ENCODE results near the gene UBXN7.

UBXN7 gene

DNA sequence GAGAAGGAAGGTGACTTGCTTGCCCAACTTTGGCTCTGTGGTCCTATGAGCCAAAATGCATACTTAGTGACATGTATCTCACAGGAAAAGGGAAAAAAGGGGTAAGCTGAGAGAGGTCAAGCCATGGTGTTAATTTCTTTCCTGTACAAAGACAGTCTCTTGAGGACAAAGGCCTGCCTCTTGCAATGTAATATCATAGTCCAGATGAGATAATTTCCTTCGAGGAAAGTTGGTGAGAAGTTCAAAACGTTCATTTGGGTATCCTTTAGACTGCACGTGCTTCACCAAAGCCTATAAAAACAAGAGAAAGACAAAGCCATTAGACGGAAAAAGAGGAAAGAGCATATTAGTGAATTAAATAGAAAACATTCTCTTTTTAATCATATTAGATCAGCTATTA lies 75.7 kb downstream of the UBXN7 start:
- DNase-seq = no peak
- H3K4me3 ChIP-seq = no peak overlapping the region
- H3K36me3 ChIP-seq = peaks cover 60 to 97% (median 62%) of the 10 kb centered on the region in 3 donors
- TF ChIP-seq CTCF (IDR thresholded peaks at IDR 0.05) = no peak
- H3K27me3 ChIP-seq = no peaks in the 10 kb centered on the region
- no peak overlapping the region for H3K27ac ChIP-seq
- H3K9me3 ChIP-seq = no peaks in the 10 kb centered on the region
- no peaks in the 10 kb centered on the region for H3K4me1 ChIP-seq
- intact Hi-C loops (cut with DNase I; ENCODE audit: low total_unique reads) = no loop called here

DNA sequence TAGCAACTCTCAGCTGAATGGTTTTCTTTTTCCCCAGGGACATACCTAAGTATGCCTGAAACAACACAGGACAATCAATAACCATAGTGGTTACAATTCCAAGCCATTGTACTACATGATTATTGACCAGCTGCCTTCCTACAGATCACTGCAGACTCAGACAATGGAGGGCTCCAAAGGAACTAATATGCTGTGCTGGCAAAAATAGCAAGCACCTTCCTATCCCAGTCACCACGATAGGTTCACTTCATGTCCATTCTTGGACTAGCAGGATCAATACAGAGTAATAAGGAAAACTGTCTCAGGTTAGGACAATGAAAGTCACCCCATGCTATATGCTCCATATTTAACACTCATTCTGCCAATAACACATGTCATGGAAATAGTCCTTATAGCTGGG lies 76.6 kb downstream of the UBXN7 start:
- Histone ChIP-seq H3K4me3 (no peak overlapping the region), H3K9me3 (no peaks in the 10 kb centered on the region), H3K4me1 (no peaks in the 10 kb centered on the region), H3K27me3 (no peaks in the 10 kb centered on the region), H3K36me3 (peaks cover 51 to 88% (median 53%) of the 10 kb centered on the region in 3 donors), H3K27ac (no peak overlapping the region)
- no peak for DNase-seq
- TF ChIP-seq CTCF (IDR thresholded peaks at IDR 0.05) = no peak
- intact Hi-C loops (cut with DNase I; ENCODE audit: low total_unique reads) = no loop called here

GRCh38 chr3:196354132-196354531 lies 78.1 kb downstream of the UBXN7 start:
- no peak overlapping the region for H3K27ac ChIP-seq
- no peak for TF ChIP-seq CTCF (IDR thresholded peaks at IDR 0.05)
- no peaks in the 10 kb centered on the region for H3K4me1 ChIP-seq
- DNase-seq = no peak
- H3K9me3 ChIP-seq = no peaks in the 10 kb centered on the region
- H3K36me3 ChIP-seq = peaks cover 45 to 75% (median 49%) of the 10 kb centered on the region in 3 donors
- intact Hi-C loops (cut with DNase I; ENCODE audit: low total_unique reads) = no loop called here
- H3K4me3 ChIP-seq = no peak overlapping the region
- H3K27me3 ChIP-seq = no peaks in the 10 kb centered on the region

DNA sequence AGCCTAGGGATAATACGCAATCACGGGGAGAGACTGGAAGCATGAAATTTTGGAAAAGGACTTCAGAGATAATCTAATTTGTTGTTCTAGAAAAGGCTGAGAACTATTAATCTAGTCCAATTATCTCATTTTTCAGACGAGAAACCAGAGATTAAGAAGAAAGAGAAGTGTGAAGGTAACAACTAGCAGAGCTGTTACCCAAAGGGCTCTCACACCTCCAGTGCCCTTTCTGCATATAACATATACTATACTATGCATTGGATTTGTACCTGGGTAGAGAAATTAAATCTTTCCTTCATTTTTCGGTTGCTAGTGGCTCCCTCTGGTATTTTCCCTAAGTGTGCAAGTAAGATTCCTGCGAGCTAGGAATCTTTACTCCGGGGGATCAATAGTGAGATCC lies 80.7 kb downstream of the UBXN7 start:
- no peaks in the 10 kb centered on the region for H3K9me3 ChIP-seq
- intact Hi-C loops (cut with DNase I; ENCODE audit: low total_unique reads) = no loop called here
- no peaks in the 10 kb centered on the region for H3K27me3 ChIP-seq
- peaks cover 26 to 61% (median 29%) of the 10 kb centered on the region in 3 donors for H3K36me3 ChIP-seq
- H3K4me1 ChIP-seq = no peaks in the 10 kb centered on the region
- H3K4me3 ChIP-seq = no peak overlapping the region
- no peak for DNase-seq
- TF ChIP-seq CTCF (IDR thresholded peaks at IDR 0.05) = no peak
- no peak overlapping the region for H3K27ac ChIP-seq

DNA sequence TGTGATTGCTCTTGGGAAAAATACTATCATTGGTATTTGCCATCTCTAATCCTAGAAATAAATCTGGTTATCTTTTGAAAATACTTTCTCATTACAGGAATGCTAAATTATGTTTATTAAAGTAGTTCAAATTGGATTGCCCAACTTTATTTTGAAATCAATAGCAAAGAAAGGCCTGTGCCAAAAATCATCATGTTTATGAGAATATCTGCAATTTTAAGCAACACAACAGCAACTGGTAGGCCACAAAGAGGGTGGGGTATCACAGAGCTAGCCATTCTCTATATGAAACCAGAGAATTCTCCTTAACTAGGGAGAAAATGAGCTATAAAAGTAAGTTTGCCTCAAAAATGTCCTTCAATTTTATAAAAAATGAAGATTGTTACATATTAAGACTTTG lies 82.2 kb downstream of the UBXN7 start:
- Histone ChIP-seq H3K4me3 (no peak overlapping the region), H3K36me3 (peaks cover 11 to 53% (median 14%) of the 10 kb centered on the region in 3 donors), H3K27ac (no peak overlapping the region), H3K4me1 (no peaks in the 10 kb centered on the region), H3K9me3 (no peaks in the 10 kb centered on the region), H3K27me3 (no peaks in the 10 kb centered on the region)
- no peak for DNase-seq
- intact Hi-C loops (cut with DNase I; ENCODE audit: low total_unique reads) = no loop called here
- TF ChIP-seq CTCF (IDR thresholded peaks at IDR 0.05) = no peak

DNA sequence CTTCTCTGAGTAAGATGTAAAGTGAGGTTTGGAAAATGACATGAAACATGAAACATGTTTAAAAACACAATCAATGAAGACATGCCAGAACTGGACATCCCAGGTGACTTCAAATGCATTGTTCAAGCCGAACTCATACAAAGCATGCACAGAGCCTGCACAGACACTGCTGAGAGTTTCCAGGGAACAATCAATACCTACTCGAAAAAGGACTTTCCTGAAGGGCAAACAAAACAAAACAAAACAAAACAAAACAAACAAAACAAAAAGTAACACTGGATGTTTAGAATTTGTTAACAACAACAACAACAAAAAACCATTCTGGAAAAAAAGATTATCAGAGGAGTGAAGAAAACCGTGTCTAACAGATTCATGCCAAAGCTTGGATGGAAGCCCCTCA lies 83.5 kb downstream of the UBXN7 start:
- intact Hi-C loops (cut with DNase I; ENCODE audit: low total_unique reads) = no loop called here
- H3K27me3 ChIP-seq = no peaks in the 10 kb centered on the region

More for the DNA sequence above, 83.5 kb downstream of the UBXN7 start:
- TF ChIP-seq CTCF (IDR thresholded peaks at IDR 0.05) = no peak
- Histone ChIP-seq H3K4me1 (no peaks in the 10 kb centered on the region), H3K9me3 (no peaks in the 10 kb centered on the region), H3K4me3 (no peak overlapping the region), H3K27ac (no peak overlapping the region), H3K36me3 (peaks cover 4 to 39% (median 9%) of the 10 kb centered on the region in 3 donors)
- no peak for DNase-seq

Measured in tibial artery (tissue), 4 donors.